Neural progenitor cell (in vitro differentiated cells): Measurements from ENCODE around the gene BRD1. TPM values are rescaled to one million over a fixed set of nuclear protein-coding genes. Genes with fewer than 3 reads are reported as not detected.

Experiments
- DNase-seq: peaks from one replicate; pipeline ENCODE4 v3.0.0-alpha.2; 2016; ENCODE audit warnings: low spot score
- H2AFZ ChIP-seq: fragments of 200-600 bp; sonication (generic); replicated peaks from 2 replicates; pipeline ENCODE4 v1.6.1; 2016; ENCODE audit warnings: antibody characterized with exemption
- H3F3A ChIP-seq: fragments of 200-600 bp; sonication (generic); 2 replicates; pipeline ENCODE4 v1.6.1; 2016; ENCODE audit warnings: antibody characterized with exemption, low read depth
- H3K27ac ChIP-seq: fragments of 200-600 bp; sonication (generic); 2 replicates; pipeline ENCODE4 v1.5.1; 2016; ENCODE audit warnings: mild to moderate bottlenecking
- H3K27me3 ChIP-seq: fragments of 200-600 bp; sonication (generic); 2 replicates; pipeline ENCODE4 v1.6.1; 2016; ENCODE audit warnings: mild to moderate bottlenecking, moderate library complexity
- H3K36me3 ChIP-seq: fragments of 200-600 bp; sonication (generic); 2 replicates; pipeline ENCODE4 v1.5.1; 2016
- H3K4me1 ChIP-seq: fragments of 200-600 bp; sonication (generic); 2 replicates; pipeline ENCODE4 v1.6.1; 2016; ENCODE audit warnings: mixed run types
- H3K4me2 ChIP-seq: fragments of 200-600 bp; sonication (generic); 2 replicates; pipeline ENCODE4 v1.6.1; 2016
- H3K4me3 ChIP-seq: fragments of 200-600 bp; sonication (generic); 2 replicates; pipeline ENCODE4 v1.5.1; 2016
- H3K79me2 ChIP-seq: fragments of 200-600 bp; sonication (generic); 2 replicates; pipeline ENCODE4 v1.6.1; 2016; ENCODE audit warnings: low read depth
- H3K9ac ChIP-seq: fragments of 200-600 bp; sonication (generic); 2 replicates; pipeline ENCODE4 v1.6.1; 2016
- H3K9me3 ChIP-seq: fragments of 200-600 bp; sonication (generic); 2 replicates; pipeline ENCODE4 v1.5.1; 2016; ENCODE audit warnings: low read depth
- H4K20me1 ChIP-seq: fragments of 200-600 bp; sonication (generic); 2 replicates; pipeline ENCODE4 v1.6.1; 2016; ENCODE audit warnings: low read depth
- H3K27ac Mint-ChIP-seq: 3 replicates; pipeline ENCODE4 v1.8.0; 2021; ENCODE audit warnings: mixed read lengths
- H3K27me3 Mint-ChIP-seq: 2 replicates; pipeline ENCODE4 v1.8.0; 2022; ENCODE audit warnings: low read depth, mild to moderate bottlenecking, inconsistent platforms, moderate library complexity, mixed read lengths; ENCODE audit not compliant: insufficient read depth
- H3K36me3 Mint-ChIP-seq: 3 replicates; pipeline ENCODE4 v1.8.0; 2021; ENCODE audit warnings: mixed read lengths
- H3K4me1 Mint-ChIP-seq: 3 replicates; pipeline ENCODE4 v1.8.0; 2021; ENCODE audit warnings: mixed read lengths
- H3K4me3 Mint-ChIP-seq: 3 replicates; pipeline ENCODE4 v1.8.0; 2021; ENCODE audit warnings: mild to moderate bottlenecking, moderate library complexity, mixed read lengths
- H3K9me3 Mint-ChIP-seq: 3 replicates; pipeline ENCODE4 v1.8.0; 2020; ENCODE audit warnings: mixed read lengths
- EZH2 ChIP-seq: fragments of 200-600 bp; sonication (generic); IDR thresholded peaks from 2 replicates; pipeline ENCODE4 v1.6.1; 2017; ENCODE audit warnings: antibody characterized with exemption, mild to moderate bottlenecking, moderate library complexity
- EZH2phosphoT487 ChIP-seq: fragments of 200-600 bp; sonication (generic); IDR thresholded peaks from 2 replicates; pipeline ENCODE4 v1.6.1; 2017; ENCODE audit warnings: antibody characterized with exemption
- total RNA-seq: library from RNA; depleted of rRNA; stranded (reverse); fragments of >200 nt; gene quantifications from 2 replicates; pipeline ENCODE4 v1.2.3, GENCODE V29; 2015; ENCODE audit warnings: low replicate concordance
- TF ChIP-seq, protein P1 (sequence below): fragments of 200-600 bp; sonication (generic); IDR thresholded peaks from 2 replicates; pipeline ENCODE4 v1.5.1; 2017; ENCODE audit warnings: antibody characterized with exemption, mild to moderate bottlenecking

Gene BRD1
- total RNA-seq, 1 donor from 2014 or later = 31.2 TPM

DNA sequence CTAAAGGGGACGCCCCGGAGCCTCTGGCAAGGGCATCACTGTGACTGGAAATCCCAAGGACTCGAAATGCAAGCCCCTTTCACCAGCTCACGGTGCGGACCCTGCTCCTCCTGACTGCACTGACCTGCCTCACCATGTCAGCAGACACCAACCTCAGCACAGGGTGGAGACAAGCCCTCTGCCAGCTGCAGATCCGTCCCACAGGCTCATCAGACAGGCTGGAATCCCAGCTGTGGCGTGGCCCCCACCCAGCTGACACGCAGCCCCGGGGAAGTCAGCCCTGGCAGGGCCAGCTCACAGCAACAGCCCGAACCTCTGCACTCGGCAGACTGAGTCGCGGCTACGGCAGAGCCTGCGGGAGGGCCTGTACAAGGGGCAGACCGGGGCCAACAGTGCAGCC, 36.8 kb downstream of the BRD1 start:
- H3K36me3 Mint-ChIP-seq = peaks cover 35% of the 10 kb centered on the region
- no peak overlapping the region for H3K4me3 ChIP-seq
- H3K27ac ChIP-seq = no peak overlapping the region
- H3K4me3 Mint-ChIP-seq = no peak overlapping the region
- H3K4me1 ChIP-seq = no peaks in the 10 kb centered on the region
- no peak overlapping the region for H3K27ac Mint-ChIP-seq
- no peaks in the 10 kb centered on the region for H3K9me3 Mint-ChIP-seq
- no peaks in the 10 kb centered on the region for H3K9me3 ChIP-seq
- no peak overlapping the region for H2AFZ ChIP-seq
- H3K27me3 ChIP-seq = no peaks in the 10 kb centered on the region
- H3K27me3 Mint-ChIP-seq = peaks cover 2% of the 10 kb centered on the region
- TF ChIP-seq, protein P1, sequence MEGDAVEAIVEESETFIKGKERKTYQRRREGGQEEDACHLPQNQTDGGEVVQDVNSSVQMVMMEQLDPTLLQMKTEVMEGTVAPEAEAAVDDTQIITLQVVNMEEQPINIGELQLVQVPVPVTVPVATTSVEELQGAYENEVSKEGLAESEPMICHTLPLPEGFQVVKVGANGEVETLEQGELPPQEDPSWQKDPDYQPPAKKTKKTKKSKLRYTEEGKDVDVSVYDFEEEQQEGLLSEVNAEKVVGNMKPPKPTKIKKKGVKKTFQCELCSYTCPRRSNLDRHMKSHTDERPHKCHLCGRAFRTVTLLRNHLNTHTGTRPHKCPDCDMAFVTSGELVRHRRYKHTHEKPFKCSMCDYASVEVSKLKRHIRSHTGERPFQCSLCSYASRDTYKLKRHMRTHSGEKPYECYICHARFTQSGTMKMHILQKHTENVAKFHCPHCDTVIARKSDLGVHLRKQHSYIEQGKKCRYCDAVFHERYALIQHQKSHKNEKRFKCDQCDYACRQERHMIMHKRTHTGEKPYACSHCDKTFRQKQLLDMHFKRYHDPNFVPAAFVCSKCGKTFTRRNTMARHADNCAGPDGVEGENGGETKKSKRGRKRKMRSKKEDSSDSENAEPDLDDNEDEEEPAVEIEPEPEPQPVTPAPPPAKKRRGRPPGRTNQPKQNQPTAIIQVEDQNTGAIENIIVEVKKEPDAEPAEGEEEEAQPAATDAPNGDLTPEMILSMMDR = no peak
- no peak for TF ChIP-seq EZH2phosphoT487
- TF ChIP-seq EZH2 = no peak
- H3K36me3 ChIP-seq = no peaks in the 10 kb centered on the region
- H3K4me1 Mint-ChIP-seq = peaks cover 5% of the 10 kb centered on the region
- peaks cover 90% of the 10 kb centered on the region for H4K20me1 ChIP-seq
- DNase-seq = no peak
- peaks cover 97% of the 10 kb centered on the region for H3K79me2 ChIP-seq
- H3F3A ChIP-seq = no peaks in the 10 kb centered on the region
- H3K4me2 ChIP-seq = no peak overlapping the region
- no peak overlapping the region for H3K9ac ChIP-seq

DNA sequence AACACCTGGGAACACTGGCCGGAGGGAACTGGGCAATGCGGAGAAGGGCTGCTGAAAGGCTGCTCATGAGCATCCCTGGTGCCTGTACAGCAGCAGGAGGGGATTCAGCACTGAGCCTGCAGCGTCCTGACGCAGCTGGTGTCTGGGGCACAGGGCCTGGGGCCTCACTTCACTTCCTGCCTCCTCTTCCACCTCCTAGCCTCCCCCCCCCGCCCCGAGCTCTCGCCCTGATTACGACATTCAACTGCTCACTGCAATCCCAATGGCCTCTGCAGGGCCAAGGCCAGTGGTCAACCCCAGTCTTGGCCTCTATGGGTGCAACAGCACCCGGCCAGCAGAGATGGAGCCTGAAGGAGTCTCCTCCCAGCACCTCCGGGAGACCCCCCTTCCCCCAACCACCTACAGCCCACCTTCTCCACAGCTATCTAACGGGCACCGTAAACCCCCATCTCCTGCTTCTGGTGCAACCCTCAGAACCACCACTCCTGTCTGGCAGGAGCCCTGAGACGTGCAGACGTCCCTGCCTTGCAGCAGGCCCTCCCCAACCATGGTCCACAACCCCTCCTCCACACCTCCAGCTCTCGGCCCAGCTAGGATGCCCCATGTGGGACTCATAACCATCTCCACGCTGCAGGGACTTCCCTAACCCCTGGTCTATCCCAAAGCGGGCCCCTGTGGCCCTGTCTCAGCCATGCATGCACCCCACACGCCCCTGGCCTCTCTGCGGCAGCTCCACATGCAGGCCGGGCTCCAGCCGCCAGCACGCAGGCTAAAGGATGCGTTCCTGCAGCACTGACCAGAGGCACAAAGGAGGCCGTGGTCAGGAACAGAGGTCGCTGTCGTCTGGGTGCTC, 38.2 kb downstream of the BRD1 start:
- Histone ChIP-seq H3K4me3 (no peak overlapping the region), H3K79me2 (peaks cover 98% of the 10 kb centered on the region), H4K20me1 (peaks cover 98% of the 10 kb centered on the region), H3K4me2 (no peak overlapping the region), H3K36me3 (no peaks in the 10 kb centered on the region), H3K9ac (no peak overlapping the region), H3K27me3 (no peaks in the 10 kb centered on the region), H2AFZ (no peak overlapping the region), H3K27ac (no peak overlapping the region), H3K9me3 (no peaks in the 10 kb centered on the region), H3K4me1 (no peaks in the 10 kb centered on the region), H3F3A (no peaks in the 10 kb centered on the region)
- TF ChIP-seq EZH2phosphoT487 (no peak), EZH2 (no peak)
- TF ChIP-seq, protein P1 = no peak
- Mint-ChIP-seq H3K27ac (no peak overlapping the region), H3K4me1 (peaks cover 5% of the 10 kb centered on the region), H3K27me3 (peaks cover 2% of the 10 kb centered on the region), H3K9me3 (no peaks in the 10 kb centered on the region), H3K4me3 (no peak overlapping the region), H3K36me3 (peaks cover 27% of the 10 kb centered on the region)
- no peak for DNase-seq

DNA sequence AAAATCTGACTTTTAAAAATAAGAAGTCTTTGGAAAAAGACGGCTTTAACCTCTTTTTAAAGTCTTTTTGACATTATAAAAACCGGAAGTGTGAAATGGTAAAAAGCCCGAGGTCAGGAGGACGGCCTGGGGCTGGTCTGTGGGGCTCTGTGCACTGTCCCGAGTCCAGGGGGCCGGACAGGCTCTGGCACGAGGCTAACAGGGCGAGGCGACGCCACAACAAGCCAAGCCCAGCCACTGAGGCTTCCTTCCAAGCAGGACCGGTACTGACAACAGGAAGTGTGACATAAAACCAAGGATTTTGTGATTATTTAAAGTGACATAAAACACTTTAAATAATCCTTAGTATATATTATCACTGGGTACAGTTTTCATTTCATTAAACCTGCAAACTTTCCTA, 39.2 kb downstream of the BRD1 start:
- Histone ChIP-seq H3K9ac (no peak overlapping the region), H4K20me1 (peaks cover 98% of the 10 kb centered on the region), H3K27me3 (no peaks in the 10 kb centered on the region), H2AFZ (no peak overlapping the region), H3K4me1 (no peaks in the 10 kb centered on the region), H3K4me3 (no peak overlapping the region), H3K9me3 (no peaks in the 10 kb centered on the region), H3K36me3 (no peaks in the 10 kb centered on the region), H3K4me2 (no peak overlapping the region), H3F3A (no peaks in the 10 kb centered on the region), H3K27ac (no peak overlapping the region), H3K79me2 (peaks cover 99% of the 10 kb centered on the region)
- no peak for TF ChIP-seq EZH2
- TF ChIP-seq, protein P1 = no peak
- no peak for TF ChIP-seq EZH2phosphoT487
- H3K27me3 Mint-ChIP-seq = peaks cover 2% of the 10 kb centered on the region
- DNase-seq = no peak
- H3K4me1 Mint-ChIP-seq = peaks cover 7% of the 10 kb centered on the region
- no peak overlapping the region for H3K27ac Mint-ChIP-seq
- no peak overlapping the region for H3K4me3 Mint-ChIP-seq
- H3K36me3 Mint-ChIP-seq = peaks cover 29% of the 10 kb centered on the region
- H3K9me3 Mint-ChIP-seq = no peaks in the 10 kb centered on the region
